Esophagus (tissue), 2 donors: ENCODE data around the gene THSD7B. TPM values are rescaled to one million over a fixed set of nuclear protein-coding genes. Genes with fewer than 3 reads are reported as not detected.
"Not testable (repeated sequence)": the region's sequence is repeated elsewhere in the genome, so short reads cannot be mapped to it uniquely, and the experiment has no call there.

Source experiments
- H3K27ac ChIP-seq, 2 donors: one replicate each; pipeline ENCODE4 v1.5.1; 2013; ENCODE audit warnings: low read depth in 2 of 2, mild to moderate bottlenecking in 2 of 2, inconsistent platforms in 1 of 2, low read length in 1 of 2, moderate library complexity in 1 of 2
- H3K27me3 ChIP-seq, 2 donors: one replicate each; pipeline ENCODE4 v1.6.1; 2013; ENCODE audit warnings: low read length in 2 of 2, control low read depth in 1 of 2, mild to moderate bottlenecking in 1 of 2; ENCODE audit not compliant: insufficient read depth in 2 of 2, control insufficient read depth in 1 of 2
- H3K36me3 ChIP-seq, 2 donors: one replicate each; pipeline ENCODE4 v1.6.1; 2013; ENCODE audit warnings: low read length in 1 of 2; ENCODE audit not compliant: control insufficient read depth in 2 of 2, insufficient read depth in 2 of 2
- H3K4me1 ChIP-seq, 2 donors: one replicate each; pipeline ENCODE4 v1.6.1; 2013; ENCODE audit warnings: low read length in 1 of 2; ENCODE audit not compliant: control insufficient read depth in 2 of 2, insufficient read depth in 2 of 2
- H3K4me3 ChIP-seq, 2 donors: one replicate each; pipeline ENCODE4 v1.5.1; 2013; ENCODE audit warnings: low read length in 2 of 2, mild to moderate bottlenecking in 2 of 2, low read depth in 1 of 2, moderate library complexity in 1 of 2
- H3K9me3 ChIP-seq, 2 donors: one replicate each; pipeline ENCODE4 v1.6.1; 2013; ENCODE audit warnings: mild to moderate bottlenecking in 2 of 2, low read depth in 1 of 2, low read length in 1 of 2, moderate library complexity in 1 of 2; ENCODE audit not compliant: control insufficient read depth in 2 of 2, insufficient read depth in 1 of 2
- WGBS, 2 donors: extraction: QIAGEN DNeasy Blood & Tissue Kit; methylation state at CpG; one replicate each; pipeline ENCODE4 v1.1.7; 2013; 5-methylcytosine and 5-hydroxymethylcytosine counted together
- polyA plus RNA-seq, 2 donors: library from polyadenylated mRNA; stranded (reverse); fragments of 200-250 nt; gene quantifications; one replicate each; pipeline ENCODE4 v1.2.3, GENCODE V29; 2013
- donor health status: healthy with polysubstance abuse.
- donor health status: Bipolar disorder and iron deficiency.

The THSD7B gene
- polyA plus RNA-seq, 2 donors = 0.22 to 0.32 TPM

- not testable (repeated sequence) for H3K9me3 ChIP-seq, H3K36me3 ChIP-seq, H3K4me1 ChIP-seq, H3K4me3 ChIP-seq, H3K27me3 ChIP-seq, H3K27ac ChIP-seq
- 85 to 89% methylated on average over 3 of the region's 3 CpGs for WGBS, 2 donors
These were observed 336.5 kb downstream of the THSD7B start for GRCh38 chr2:137101814-137102213.

GRCh38 chr2:137107904-137108303 lies 342.6 kb downstream of the THSD7B start:
- no peak overlapping the region for H3K4me3 ChIP-seq
- no peaks in the 10 kb centered on the region for H3K9me3 ChIP-seq
- no peaks in the 10 kb centered on the region for H3K36me3 ChIP-seq
- H3K27ac ChIP-seq = no peak overlapping the region
- no peaks in the 10 kb centered on the region for H3K4me1 ChIP-seq
- H3K27me3 ChIP-seq = no peaks in the 10 kb centered on the region

- WGBS, 2 donors = 70 to 75% methylated on average over 5 of the region's 5 CpGs
- no peaks in the 10 kb centered on the region for H3K9me3 ChIP-seq
- no peaks in the 10 kb centered on the region for H3K4me1 ChIP-seq
- no peak overlapping the region for H3K4me3 ChIP-seq
- H3K27me3 ChIP-seq = no peaks in the 10 kb centered on the region
- no peak overlapping the region for H3K27ac ChIP-seq
- no peaks in the 10 kb centered on the region for H3K36me3 ChIP-seq
These were observed 346.6 kb downstream of the THSD7B start for GRCh38 chr2:137111896-137112295.

- Histone ChIP-seq H3K4me3 (no peak overlapping the region), H3K4me1 (no peaks in the 10 kb centered on the region), H3K27me3 (no peaks in the 10 kb centered on the region), H3K9me3 (no peaks in the 10 kb centered on the region), H3K27ac (no peak overlapping the region), H3K36me3 (no peaks in the 10 kb centered on the region)
- 86 to 87% methylated on average over 10 of the region's 10 CpGs for WGBS, 2 donors
These were observed 349.9 kb downstream of the THSD7B start for GRCh38 chr2:137115081-137115794.

- Histone ChIP-seq H3K27me3 (no peaks in the 10 kb centered on the region), H3K4me1 (no peaks in the 10 kb centered on the region), H3K27ac (no peak overlapping the region), H3K36me3 (no peaks in the 10 kb centered on the region), H3K9me3 (no peaks in the 10 kb centered on the region), H3K4me3 (no peak overlapping the region)
- 77 to 85% methylated on average over 1 of the region's 1 CpG for WGBS, 2 donors
These were observed 350.4 kb downstream of the THSD7B start for GRCh38 chr2:137115795-137116089.

- Histone ChIP-seq H3K27me3 (no peaks in the 10 kb centered on the region), H3K27ac (no peak overlapping the region), H3K36me3 (no peaks in the 10 kb centered on the region), H3K4me3 (no peak overlapping the region), H3K9me3 (no peaks in the 10 kb centered on the region), H3K4me1 (no peaks in the 10 kb centered on the region)
These were observed 352.0 kb downstream of the THSD7B start for GRCh38 chr2:137117385-137117784.

GRCh38 chr2:137118140-137118539 lies 352.8 kb downstream of the THSD7B start:
- no peaks in the 10 kb centered on the region for H3K36me3 ChIP-seq
- no peaks in the 10 kb centered on the region for H3K9me3 ChIP-seq
- H3K4me3 ChIP-seq = no peak overlapping the region
- H3K27me3 ChIP-seq = no peaks in the 10 kb centered on the region
- no peaks in the 10 kb centered on the region for H3K4me1 ChIP-seq
- no peak overlapping the region for H3K27ac ChIP-seq

- 91 to 94% methylated on average over 1 of the region's 1 CpG for WGBS, 2 donors
These were observed 357.9 kb downstream of the THSD7B start for GRCh38 chr2:137123226-137123625.

GRCh38 chr2:137133225-137133624 lies 367.9 kb downstream of the THSD7B start:
- H3K4me1 ChIP-seq = no peaks in the 10 kb centered on the region
- 58 to 62% methylated on average over 3 of the region's 3 CpGs for WGBS, 2 donors
- no peaks in the 10 kb centered on the region for H3K27me3 ChIP-seq
- no peaks in the 10 kb centered on the region for H3K9me3 ChIP-seq
- H3K36me3 ChIP-seq = no peaks in the 10 kb centered on the region
- no peak overlapping the region for H3K4me3 ChIP-seq
- H3K27ac ChIP-seq = no peak overlapping the region

More at GRCh38 chr2:137123226-137123625, 357.9 kb downstream of the THSD7B start:
- H3K4me3 ChIP-seq = no peak overlapping the region
- no peaks in the 10 kb centered on the region for H3K9me3 ChIP-seq
- no peaks in the 10 kb centered on the region for H3K27me3 ChIP-seq
- no peaks in the 10 kb centered on the region for H3K4me1 ChIP-seq
- no peaks in the 10 kb centered on the region for H3K36me3 ChIP-seq
- H3K27ac ChIP-seq = no peak overlapping the region

- Histone ChIP-seq H3K4me3 (no peak overlapping the region), H3K36me3 (no peaks in the 10 kb centered on the region), H3K9me3 (no peaks in the 10 kb centered on the region), H3K27me3 (no peaks in the 10 kb centered on the region), H3K27ac (no peak overlapping the region), H3K4me1 (no peaks in the 10 kb centered on the region)
These were observed 372.9 kb downstream of the THSD7B start for GRCh38 chr2:137138263-137138662.
